SH-SY5Y (cell line): ENCODE measurements around the gene CCIN.

Experiments
- GATA2 ChIP-seq: IDR thresholded peaks from 2 replicates; pipeline ENCODE4 v1.6.1; 2011; ENCODE audit warnings: mild to moderate bottlenecking, low read depth, low read length
- GATA3 ChIP-seq: IDR thresholded peaks from 2 replicates; pipeline ENCODE4 v1.6.1; 2011; ENCODE audit warnings: low read depth, mild to moderate bottlenecking, low read length, moderate library complexity

DNA sequence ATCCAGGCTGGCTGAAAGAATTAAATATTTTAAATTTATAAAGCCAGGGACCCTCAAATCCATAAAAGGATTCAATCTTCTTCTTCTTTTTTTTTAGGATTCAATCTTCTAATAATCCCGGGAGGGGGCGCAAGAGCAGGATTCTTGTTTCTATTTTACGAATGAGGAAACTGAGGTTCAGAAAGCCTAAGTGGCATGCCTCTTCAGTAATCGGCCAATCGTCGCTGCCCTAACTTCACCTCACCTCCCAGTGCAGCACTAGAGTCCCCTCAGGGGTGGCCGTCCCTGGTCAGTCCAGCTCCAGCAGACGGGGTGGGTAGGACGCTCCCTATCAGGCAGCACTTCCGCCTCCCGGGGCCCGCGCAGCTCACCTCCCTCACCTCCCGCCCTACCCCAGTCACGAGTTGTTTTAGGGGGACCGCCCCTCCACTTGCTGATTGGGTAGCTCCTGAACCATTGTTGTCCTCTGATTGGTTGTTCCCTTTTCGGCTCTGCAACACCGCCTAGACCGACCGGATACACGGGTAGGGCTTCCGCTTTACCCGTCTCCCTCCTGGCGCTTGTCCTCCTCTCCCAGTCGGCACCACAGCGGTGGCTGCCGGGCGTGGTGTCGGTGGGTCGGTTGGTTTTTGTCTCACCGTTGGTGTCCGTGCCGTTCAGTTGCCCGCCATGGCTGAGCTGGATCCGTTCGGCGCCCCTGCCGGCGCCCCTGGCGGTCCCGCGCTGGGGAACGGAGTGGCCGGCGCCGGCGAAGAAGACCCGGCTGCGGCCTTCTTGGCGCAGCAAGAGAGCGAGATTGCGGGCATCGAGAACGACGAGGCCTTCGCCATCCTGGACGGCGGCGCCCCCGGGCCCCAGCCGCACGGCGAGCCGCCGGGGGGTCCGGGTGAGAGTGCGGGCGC, 21.5 kb downstream of the CCIN start, which contains the start of gene CLTA:
- no peak for TF ChIP-seq GATA2
- no peak for TF ChIP-seq GATA3
